ENCODE results near the gene TPST2.

The TPST2 gene

DNA sequence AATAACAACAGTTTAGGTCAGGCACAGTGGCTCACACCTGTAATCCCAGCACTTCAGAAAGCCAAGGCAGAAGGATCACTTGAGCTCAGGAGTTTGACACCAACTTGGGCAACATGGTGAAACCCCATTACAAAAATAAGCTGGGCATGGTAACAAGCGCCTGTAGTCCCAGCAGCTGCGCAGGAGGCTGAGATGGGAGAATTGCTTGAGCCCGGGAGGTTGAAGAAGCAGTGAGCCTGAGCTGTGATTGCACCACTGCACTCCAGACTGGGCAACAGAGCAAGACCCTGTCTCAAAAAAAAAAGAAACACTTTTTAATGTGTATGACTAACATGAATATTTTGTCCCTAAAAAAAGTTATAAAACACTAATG is 53.2 kb downstream of the TPST2 start:
- no peak overlapping the region for H2AFZ ChIP-seq (ENCODE audit: low read length)
- H3F3A ChIP-seq (ENCODE audit: insufficient read depth, low read length), result 0 out of 2 replicates have a peak, but pooled peaks cover 16% of the 10 kb centered on the region
- no peaks in the 10 kb centered on the region for H4K20me1 ChIP-seq (ENCODE audit: insufficient read depth, low read length)
- H3K9ac ChIP-seq (ENCODE audit: low read length), result no peak overlapping the region
- H3K36me3 ChIP-seq (replicated peaks; ENCODE audit: insufficient read depth, low read length), result peaks cover 36% of the 10 kb centered on the region
- no peak overlapping the region for H3K4me3 ChIP-seq (ENCODE audit: low read length)
- H3K9me3 ChIP-seq (replicated peaks; ENCODE audit: insufficient read depth, low read length), result no peaks in the 10 kb centered on the region
- H3K4me1 ChIP-seq (ENCODE audit: low read length), result peaks cover 21% of the 10 kb centered on the region
- H3K27ac ChIP-seq (ENCODE audit: low read length), result no peak overlapping the region
- peaks cover 88% of the 10 kb centered on the region for H3K79me2 ChIP-seq (ENCODE audit: low read length)
- no peaks in the 10 kb centered on the region for H3K9me2 ChIP-seq (replicated peaks; ENCODE audit: insufficient read depth, low read length)
- DNase-seq, result no peak
- no peaks in the 10 kb centered on the region for H3K27me3 ChIP-seq (replicated peaks; ENCODE audit: insufficient read depth, low read length)
- no peak for TF ChIP-seq EZH2phosphoT487 (IDR thresholded peaks at IDR 0.05; ENCODE audit: low read length)
- TF ChIP-seq EZH2 (optimal IDR thresholded peaks at IDR 0.05; ENCODE audit: low read depth, low read length), result no peak
- TF ChIP-seq, protein P1, sequence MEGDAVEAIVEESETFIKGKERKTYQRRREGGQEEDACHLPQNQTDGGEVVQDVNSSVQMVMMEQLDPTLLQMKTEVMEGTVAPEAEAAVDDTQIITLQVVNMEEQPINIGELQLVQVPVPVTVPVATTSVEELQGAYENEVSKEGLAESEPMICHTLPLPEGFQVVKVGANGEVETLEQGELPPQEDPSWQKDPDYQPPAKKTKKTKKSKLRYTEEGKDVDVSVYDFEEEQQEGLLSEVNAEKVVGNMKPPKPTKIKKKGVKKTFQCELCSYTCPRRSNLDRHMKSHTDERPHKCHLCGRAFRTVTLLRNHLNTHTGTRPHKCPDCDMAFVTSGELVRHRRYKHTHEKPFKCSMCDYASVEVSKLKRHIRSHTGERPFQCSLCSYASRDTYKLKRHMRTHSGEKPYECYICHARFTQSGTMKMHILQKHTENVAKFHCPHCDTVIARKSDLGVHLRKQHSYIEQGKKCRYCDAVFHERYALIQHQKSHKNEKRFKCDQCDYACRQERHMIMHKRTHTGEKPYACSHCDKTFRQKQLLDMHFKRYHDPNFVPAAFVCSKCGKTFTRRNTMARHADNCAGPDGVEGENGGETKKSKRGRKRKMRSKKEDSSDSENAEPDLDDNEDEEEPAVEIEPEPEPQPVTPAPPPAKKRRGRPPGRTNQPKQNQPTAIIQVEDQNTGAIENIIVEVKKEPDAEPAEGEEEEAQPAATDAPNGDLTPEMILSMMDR (IDR thresholded peaks at IDR 0.05; ENCODE audit: low read length), result no peak
- H3K4me2 ChIP-seq (ENCODE audit: low read depth, low read length), result no peak overlapping the region

DNA sequence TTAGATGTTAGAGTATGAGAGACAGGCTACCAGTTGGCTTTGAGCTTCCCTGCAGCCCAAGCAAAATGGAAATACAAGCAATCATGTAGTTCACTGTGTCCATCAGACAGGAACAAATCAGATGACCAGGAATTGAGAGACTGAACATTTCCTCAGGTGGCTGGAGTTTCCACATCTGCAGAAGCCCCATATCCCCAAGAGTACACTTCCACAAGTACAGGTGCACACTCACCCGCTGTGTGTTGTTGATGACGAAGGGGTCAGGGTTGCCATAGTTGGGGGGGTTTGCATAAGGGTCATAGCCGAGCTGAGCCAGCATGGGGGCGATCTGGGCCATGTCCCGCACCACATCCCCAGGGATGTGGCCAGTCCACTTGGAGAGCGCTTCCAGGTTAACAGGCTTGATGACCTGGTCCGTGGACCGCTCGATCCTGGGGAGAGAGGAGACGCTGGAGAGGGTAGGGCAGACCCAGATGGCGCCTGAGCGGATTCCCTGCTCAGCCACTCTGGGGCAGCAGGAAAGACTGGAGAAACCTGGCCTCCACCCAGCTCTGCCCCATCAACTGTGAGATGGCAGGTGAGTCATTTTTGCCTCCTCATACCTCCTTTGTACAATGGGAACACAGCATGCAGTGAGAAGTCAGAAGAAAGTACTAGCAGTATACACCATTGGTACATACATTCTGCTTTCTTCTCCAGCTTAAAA is 53.7 kb downstream of the TPST2 start:
- peaks cover 21% of the 10 kb centered on the region for H3K4me1 ChIP-seq (ENCODE audit: low read length)
- H3K9me2 ChIP-seq (replicated peaks; ENCODE audit: insufficient read depth, low read length), result no peaks in the 10 kb centered on the region
- peaks cover 88% of the 10 kb centered on the region for H3K79me2 ChIP-seq (ENCODE audit: low read length)
- no peaks in the 10 kb centered on the region for H4K20me1 ChIP-seq (ENCODE audit: insufficient read depth, low read length)
- 0 out of 2 replicates have a peak, but pooled peaks cover 16% of the 10 kb centered on the region for H3F3A ChIP-seq (ENCODE audit: insufficient read depth, low read length)
- no peaks in the 10 kb centered on the region for H3K27me3 ChIP-seq (replicated peaks; ENCODE audit: insufficient read depth, low read length)
- H3K9me3 ChIP-seq (replicated peaks; ENCODE audit: insufficient read depth, low read length), result no peaks in the 10 kb centered on the region
- H3K4me2 ChIP-seq (ENCODE audit: low read depth, low read length), result no peak overlapping the region
- H3K9ac ChIP-seq (ENCODE audit: low read length), result no peak overlapping the region
- peaks cover 38% of the 10 kb centered on the region for H3K36me3 ChIP-seq (replicated peaks; ENCODE audit: insufficient read depth, low read length)
- H3K27ac ChIP-seq (ENCODE audit: low read length), result no peak overlapping the region
- DNase-seq, result no peak
- no peak overlapping the region for H2AFZ ChIP-seq (ENCODE audit: low read length)
- TF ChIP-seq EZH2 (optimal IDR thresholded peaks at IDR 0.05; ENCODE audit: low read depth, low read length) (no peak), EZH2phosphoT487 (IDR thresholded peaks at IDR 0.05; ENCODE audit: low read length) (no peak)
- TF ChIP-seq, protein P1 (IDR thresholded peaks at IDR 0.05; ENCODE audit: low read length), result no peak
- H3K4me3 ChIP-seq (ENCODE audit: low read length), result no peak overlapping the region

GRCh38 chr22:26535603-26535908 is 54.4 kb downstream of the TPST2 start:
- no peaks in the 10 kb centered on the region for H3K27me3 ChIP-seq (replicated peaks; ENCODE audit: insufficient read depth, low read length)
- 0 out of 2 replicates have a peak, but pooled peaks cover 16% of the 10 kb centered on the region for H3F3A ChIP-seq (ENCODE audit: insufficient read depth, low read length)
- H3K9ac ChIP-seq (ENCODE audit: low read length), result no peak overlapping the region
- no peak for DNase-seq
- H3K79me2 ChIP-seq (ENCODE audit: low read length), result peaks cover 86% of the 10 kb centered on the region
- no peak overlapping the region for H3K4me3 ChIP-seq (ENCODE audit: low read length)
- H3K9me3 ChIP-seq (replicated peaks; ENCODE audit: insufficient read depth, low read length), result no peaks in the 10 kb centered on the region
- peaks cover 21% of the 10 kb centered on the region for H3K4me1 ChIP-seq (ENCODE audit: low read length)
- peaks cover 40% of the 10 kb centered on the region for H3K36me3 ChIP-seq (replicated peaks; ENCODE audit: insufficient read depth, low read length)
- TF ChIP-seq EZH2 (optimal IDR thresholded peaks at IDR 0.05; ENCODE audit: low read depth, low read length) (no peak), EZH2phosphoT487 (IDR thresholded peaks at IDR 0.05; ENCODE audit: low read length) (no peak)
- TF ChIP-seq, protein P1 (IDR thresholded peaks at IDR 0.05; ENCODE audit: low read length), result no peak
- no peak overlapping the region for H3K27ac ChIP-seq (ENCODE audit: low read length)
- H3K4me2 ChIP-seq (ENCODE audit: low read depth, low read length), result no peak overlapping the region
- H3K9me2 ChIP-seq (replicated peaks; ENCODE audit: insufficient read depth, low read length), result no peaks in the 10 kb centered on the region
- H2AFZ ChIP-seq (ENCODE audit: low read length), result no peak overlapping the region
- no peaks in the 10 kb centered on the region for H4K20me1 ChIP-seq (ENCODE audit: insufficient read depth, low read length)
